Mammary epithelial cell (primary cell): ENCODE results near the gene USP32.

Experiments
- EZH2 ChIP-seq: IDR thresholded peaks from 2 replicates; pipeline ENCODE4 v1.6.1; 2012; ENCODE audit warnings: low read length, inconsistent platforms, borderline replicate concordance
- TF ChIP-seq, protein P1 (sequence below), 2 donors: IDR thresholded peaks in 1 of 2; conservative IDR thresholded peaks in 1 of 2; 2 replicates each; pipeline ENCODE4 v1.5.1; 2011 to 2012; ENCODE audit warnings: inconsistent platforms in 2 of 2, low read length in 2 of 2, mild to moderate bottlenecking in 2 of 2, control low read depth in 1 of 2, low read depth in 1 of 2; ENCODE audit not compliant: insufficient read depth in 1 of 2; ENCODE audit errors: extremely low read depth in 1 of 2

DNA sequence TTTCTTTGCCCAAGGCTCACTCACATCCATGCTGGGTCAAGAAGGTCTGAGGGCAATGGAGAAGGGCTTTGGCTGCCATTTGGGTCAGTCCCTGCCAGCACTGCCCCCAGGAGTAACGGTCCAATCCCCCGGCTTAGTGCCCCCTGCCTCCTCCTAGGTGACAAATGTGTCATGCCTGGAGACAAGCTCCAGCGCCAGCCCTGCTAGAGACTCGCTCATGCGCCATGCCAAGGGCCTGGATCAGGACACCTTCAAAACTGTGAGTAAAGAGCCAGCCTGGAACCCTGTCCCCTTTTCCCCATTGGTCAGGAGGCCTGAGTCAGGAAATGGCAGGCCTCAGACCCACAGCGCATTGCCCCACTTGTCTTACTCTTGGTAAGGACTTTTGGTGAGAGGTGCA is 33.7 kb upstream of the USP32 start:
- TF ChIP-seq, protein P1, sequence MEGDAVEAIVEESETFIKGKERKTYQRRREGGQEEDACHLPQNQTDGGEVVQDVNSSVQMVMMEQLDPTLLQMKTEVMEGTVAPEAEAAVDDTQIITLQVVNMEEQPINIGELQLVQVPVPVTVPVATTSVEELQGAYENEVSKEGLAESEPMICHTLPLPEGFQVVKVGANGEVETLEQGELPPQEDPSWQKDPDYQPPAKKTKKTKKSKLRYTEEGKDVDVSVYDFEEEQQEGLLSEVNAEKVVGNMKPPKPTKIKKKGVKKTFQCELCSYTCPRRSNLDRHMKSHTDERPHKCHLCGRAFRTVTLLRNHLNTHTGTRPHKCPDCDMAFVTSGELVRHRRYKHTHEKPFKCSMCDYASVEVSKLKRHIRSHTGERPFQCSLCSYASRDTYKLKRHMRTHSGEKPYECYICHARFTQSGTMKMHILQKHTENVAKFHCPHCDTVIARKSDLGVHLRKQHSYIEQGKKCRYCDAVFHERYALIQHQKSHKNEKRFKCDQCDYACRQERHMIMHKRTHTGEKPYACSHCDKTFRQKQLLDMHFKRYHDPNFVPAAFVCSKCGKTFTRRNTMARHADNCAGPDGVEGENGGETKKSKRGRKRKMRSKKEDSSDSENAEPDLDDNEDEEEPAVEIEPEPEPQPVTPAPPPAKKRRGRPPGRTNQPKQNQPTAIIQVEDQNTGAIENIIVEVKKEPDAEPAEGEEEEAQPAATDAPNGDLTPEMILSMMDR (conservative IDR thresholded peaks at IDR 0.05 in 1 of 2, IDR thresholded peaks at IDR 0.05 in 1 of 2; ENCODE audit: extremely low read depth in 1 of 2, insufficient read depth in 1 of 2, low read depth in 1 of 2, low read length in 2 of 2), result no peak
- TF ChIP-seq EZH2, result no peak
